OCI-LY1 (cell line): ENCODE data around the gene KBTBD2.

Source experiments
- H2AFZ ChIP-seq: fragments of 200-600 bp; sonication (generic), shearing (Covaris generic); 2 replicates; pipeline ENCODE4 v1.6.0; 2014; ENCODE audit warnings: antibody characterized with exemption, mild to moderate bottlenecking, low read length
- H3F3A ChIP-seq: fragments of 200-600 bp; sonication (generic), shearing (Covaris generic); 2 replicates; pipeline ENCODE4 v1.6.0; 2014; ENCODE audit warnings: mild to moderate bottlenecking, antibody characterized with exemption, low read length, moderate library complexity; ENCODE audit not compliant: insufficient read depth
- H3K27ac ChIP-seq: fragments of 200-600 bp; sonication (generic); 2 replicates; pipeline ENCODE4 v1.5.1; 2014; ENCODE audit warnings: low read length, mixed run types, mild to moderate bottlenecking, low read depth; ENCODE audit not compliant: poor library complexity, severe bottlenecking
- H3K27me3 ChIP-seq: fragments of 200-600 bp; sonication (generic); 2 replicates; pipeline ENCODE4 v1.6.0; 2014; ENCODE audit warnings: antibody characterized with exemption, mild to moderate bottlenecking, low read length, moderate library complexity; ENCODE audit not compliant: insufficient read depth
- H3K36me3 ChIP-seq: fragments of 200-600 bp; sonication (generic); 2 replicates; pipeline ENCODE4 v1.6.1; 2014; ENCODE audit warnings: mild to moderate bottlenecking, antibody characterized with exemption, low read length, moderate library complexity, mixed read lengths; ENCODE audit not compliant: insufficient read depth
- H3K4me1 ChIP-seq: fragments of 200-600 bp; sonication (generic); 2 replicates; pipeline ENCODE4 v1.5.1; 2014; ENCODE audit warnings: mild to moderate bottlenecking, low read length, moderate library complexity; ENCODE audit not compliant: insufficient read depth, severe bottlenecking
- H3K4me2 ChIP-seq: fragments of 200-600 bp; sonication (generic), shearing (Covaris generic); 2 replicates; pipeline ENCODE4 v1.6.1; 2014; ENCODE audit warnings: low read length
- H3K4me3 ChIP-seq: fragments of 200-600 bp; sonication (generic); 2 replicates; pipeline ENCODE4 v1.5.1; 2014; ENCODE audit warnings: low read length, low read depth, mild to moderate bottlenecking, mixed read lengths; ENCODE audit not compliant: poor library complexity, severe bottlenecking
- H3K79me2 ChIP-seq: fragments of 200-600 bp; shearing (Covaris generic); 2 replicates; pipeline ENCODE4 v1.6.1; 2016; ENCODE audit warnings: mixed run types, low read length, mixed read lengths; ENCODE audit not compliant: insufficient read depth
- H3K9ac ChIP-seq: fragments of 200-600 bp; sonication (generic), shearing (Covaris generic); 2 replicates; pipeline ENCODE4 v1.6.1; 2014; ENCODE audit warnings: mild to moderate bottlenecking, low read length, mixed read lengths
- H3K9me2 ChIP-seq: fragments of 200-600 bp; sonication (generic), shearing (Covaris generic); 2 replicates; pipeline ENCODE4 v1.6.1; 2014; ENCODE audit warnings: low read depth, mild to moderate bottlenecking, low read length, mixed read lengths
- H3K9me3 ChIP-seq: fragments of 200-600 bp; shearing (Covaris generic); 2 replicates; pipeline ENCODE4 v1.6.1; 2014; ENCODE audit warnings: low read length, mixed read lengths
- H4K20me1 ChIP-seq: fragments of 200-600 bp; sonication (generic), shearing (Covaris generic); 2 replicates; pipeline ENCODE4 v1.6.0; 2016; ENCODE audit warnings: mild to moderate bottlenecking, low read length; ENCODE audit not compliant: insufficient read depth
- EZH2 ChIP-seq: fragments of 200-600 bp; sonication (generic), shearing (Covaris generic); IDR thresholded peaks from 2 replicates; pipeline ENCODE4 v1.8.0; 2017; ENCODE audit warnings: borderline replicate concordance, mixed run types, mild to moderate bottlenecking, antibody characterized with exemption, low read length, moderate library complexity, mixed read lengths
- TF ChIP-seq, protein P1 (sequence below): fragments of 200-600 bp; sonication (generic), shearing (Covaris generic); IDR thresholded peaks from 2 replicates; pipeline ENCODE4 v1.5.1; 2017; ENCODE audit warnings: mild to moderate bottlenecking, antibody characterized with exemption, low read length, moderate library complexity, mixed read lengths

KBTBD2 gene

DNA sequence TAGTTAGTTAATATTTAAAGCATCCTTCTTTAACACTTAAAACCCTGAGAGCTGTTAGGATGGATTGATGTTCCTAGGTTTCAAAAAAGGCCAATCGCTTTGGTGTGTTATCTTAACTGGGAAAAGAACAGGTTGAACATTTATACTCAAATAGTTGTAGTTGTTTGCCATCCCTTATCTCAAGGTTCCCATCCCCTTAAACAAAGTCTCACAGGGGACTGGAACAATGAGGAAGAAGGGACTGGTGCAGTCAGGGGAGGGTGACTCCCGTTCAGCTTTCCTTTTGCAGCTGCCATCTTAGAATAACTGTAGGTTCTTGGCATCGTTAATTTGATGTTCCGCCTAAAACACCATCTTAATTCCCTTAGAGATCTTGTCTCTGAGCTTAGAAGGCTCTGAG, 2.6 kb upstream of the KBTBD2 start:
- Histone ChIP-seq H3K4me3 (no peak overlapping the region), H3K9me2 (no peaks in the 10 kb centered on the region), H2AFZ (no peak overlapping the region), H3K9me3 (no peaks in the 10 kb centered on the region), H3K4me2 (no peak overlapping the region), H3K4me1 (peaks cover 23% of the 10 kb centered on the region), H3F3A (no peaks in the 10 kb centered on the region), H3K36me3 (no peaks in the 10 kb centered on the region), H4K20me1 (no peaks in the 10 kb centered on the region), H3K9ac (no peak overlapping the region), H3K79me2 (peaks cover 17% of the 10 kb centered on the region), H3K27me3 (no peaks in the 10 kb centered on the region; the same call in 1 of the 2 replicates), H3K27ac (no peak overlapping the region)
- TF ChIP-seq, protein P1, sequence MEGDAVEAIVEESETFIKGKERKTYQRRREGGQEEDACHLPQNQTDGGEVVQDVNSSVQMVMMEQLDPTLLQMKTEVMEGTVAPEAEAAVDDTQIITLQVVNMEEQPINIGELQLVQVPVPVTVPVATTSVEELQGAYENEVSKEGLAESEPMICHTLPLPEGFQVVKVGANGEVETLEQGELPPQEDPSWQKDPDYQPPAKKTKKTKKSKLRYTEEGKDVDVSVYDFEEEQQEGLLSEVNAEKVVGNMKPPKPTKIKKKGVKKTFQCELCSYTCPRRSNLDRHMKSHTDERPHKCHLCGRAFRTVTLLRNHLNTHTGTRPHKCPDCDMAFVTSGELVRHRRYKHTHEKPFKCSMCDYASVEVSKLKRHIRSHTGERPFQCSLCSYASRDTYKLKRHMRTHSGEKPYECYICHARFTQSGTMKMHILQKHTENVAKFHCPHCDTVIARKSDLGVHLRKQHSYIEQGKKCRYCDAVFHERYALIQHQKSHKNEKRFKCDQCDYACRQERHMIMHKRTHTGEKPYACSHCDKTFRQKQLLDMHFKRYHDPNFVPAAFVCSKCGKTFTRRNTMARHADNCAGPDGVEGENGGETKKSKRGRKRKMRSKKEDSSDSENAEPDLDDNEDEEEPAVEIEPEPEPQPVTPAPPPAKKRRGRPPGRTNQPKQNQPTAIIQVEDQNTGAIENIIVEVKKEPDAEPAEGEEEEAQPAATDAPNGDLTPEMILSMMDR = no peak
- no peak for TF ChIP-seq EZH2

DNA sequence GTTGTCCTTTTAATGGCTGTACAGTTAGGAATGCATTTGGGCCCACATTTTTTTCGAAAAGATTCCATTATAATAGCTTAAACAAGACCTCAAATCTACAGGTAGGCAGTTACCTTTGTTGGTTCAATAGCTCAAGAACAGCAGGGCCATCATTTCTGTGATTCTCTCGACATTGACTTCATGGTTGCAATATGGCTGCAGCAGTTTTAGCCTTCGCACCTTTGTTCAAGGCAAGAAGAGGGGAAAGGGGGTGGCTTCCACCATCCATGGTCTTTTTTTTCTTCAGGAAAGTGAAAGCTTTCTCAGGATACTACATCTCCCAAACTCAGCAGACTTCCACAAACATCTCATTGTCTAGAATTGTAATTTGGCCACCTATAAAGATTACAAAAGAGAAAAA, 2.2 kb upstream of the KBTBD2 start:
- Histone ChIP-seq H2AFZ (no peak overlapping the region), H3K4me2 (no peak overlapping the region), H3F3A (no peaks in the 10 kb centered on the region), H4K20me1 (no peaks in the 10 kb centered on the region), H3K9me2 (no peaks in the 10 kb centered on the region), H3K36me3 (no peaks in the 10 kb centered on the region), H3K27ac (no peak overlapping the region), H3K27me3 (no peaks in the 10 kb centered on the region; the same call in 1 of the 2 replicates), H3K9ac (no peak overlapping the region), H3K79me2 (peaks cover 20% of the 10 kb centered on the region), H3K9me3 (no peaks in the 10 kb centered on the region), H3K4me3 (no peak overlapping the region), H3K4me1 (peaks cover 27% of the 10 kb centered on the region)
- TF ChIP-seq, protein P1 = no peak
- TF ChIP-seq EZH2 = no peak

DNA sequence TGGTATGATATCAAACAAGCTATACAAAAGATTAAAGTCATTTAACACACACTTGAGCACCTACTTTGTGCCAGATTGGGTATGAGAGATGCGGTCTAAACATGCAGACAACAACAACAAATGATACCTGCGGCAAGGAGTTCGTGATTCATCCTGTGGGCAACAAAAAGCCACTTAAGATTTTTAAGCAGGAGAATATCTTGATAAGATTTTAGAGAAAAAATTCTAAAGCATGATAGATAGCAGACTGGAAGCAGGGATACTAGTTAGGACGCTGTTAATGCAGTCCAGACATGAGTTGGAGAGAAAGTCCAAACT, 1.6 kb upstream of the KBTBD2 start:
- peak overlapping the region; percentile 90 for H3K27ac ChIP-seq
- no peaks in the 10 kb centered on the region for H3K9me3 ChIP-seq
- no peaks in the 10 kb centered on the region for H3F3A ChIP-seq
- no peak for TF ChIP-seq EZH2
- TF ChIP-seq, protein P1 = no peak
- no peaks in the 10 kb centered on the region for H4K20me1 ChIP-seq
- H3K9me2 ChIP-seq = no peaks in the 10 kb centered on the region
- H3K36me3 ChIP-seq = no peaks in the 10 kb centered on the region
- peak overlapping the region; percentile 83 for H3K4me3 ChIP-seq
- H3K79me2 ChIP-seq = peaks cover 26% of the 10 kb centered on the region
- H2AFZ ChIP-seq = peak overlapping the region; percentile 43; the same call in 1 of the 2 replicates
- H3K4me2 ChIP-seq = peak overlapping the region; percentile 94
- peaks cover 33% of the 10 kb centered on the region for H3K4me1 ChIP-seq
- H3K9ac ChIP-seq = peak overlapping the region; percentile 96; the same call in 1 of the 2 replicates
- no peaks in the 10 kb centered on the region; the same call in 1 of the 2 replicates for H3K27me3 ChIP-seq
